ENCODE measurements around the gene CDH16.

DNA sequence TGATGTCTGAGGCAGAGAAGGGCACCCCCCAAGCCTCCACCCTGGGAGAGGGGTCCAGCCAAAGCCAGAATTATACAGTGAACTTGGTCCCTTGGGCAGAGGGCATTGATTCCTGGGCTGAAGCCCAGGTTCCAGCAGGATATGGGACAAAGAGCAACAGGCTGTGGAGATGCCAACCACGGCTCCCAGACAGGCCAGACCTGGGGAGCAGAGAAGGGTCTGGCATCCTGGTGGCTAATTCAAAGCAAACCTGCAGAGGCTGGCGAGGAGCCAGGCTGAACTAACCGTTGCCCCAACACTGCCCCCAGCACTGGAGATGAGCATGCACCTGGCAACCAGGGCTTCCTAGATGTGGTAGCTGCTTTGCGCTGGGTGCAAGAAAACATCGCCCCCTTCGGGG lies 45.4 kb upstream of the CDH16 start:
- TF ChIP-seq, protein P1, sequence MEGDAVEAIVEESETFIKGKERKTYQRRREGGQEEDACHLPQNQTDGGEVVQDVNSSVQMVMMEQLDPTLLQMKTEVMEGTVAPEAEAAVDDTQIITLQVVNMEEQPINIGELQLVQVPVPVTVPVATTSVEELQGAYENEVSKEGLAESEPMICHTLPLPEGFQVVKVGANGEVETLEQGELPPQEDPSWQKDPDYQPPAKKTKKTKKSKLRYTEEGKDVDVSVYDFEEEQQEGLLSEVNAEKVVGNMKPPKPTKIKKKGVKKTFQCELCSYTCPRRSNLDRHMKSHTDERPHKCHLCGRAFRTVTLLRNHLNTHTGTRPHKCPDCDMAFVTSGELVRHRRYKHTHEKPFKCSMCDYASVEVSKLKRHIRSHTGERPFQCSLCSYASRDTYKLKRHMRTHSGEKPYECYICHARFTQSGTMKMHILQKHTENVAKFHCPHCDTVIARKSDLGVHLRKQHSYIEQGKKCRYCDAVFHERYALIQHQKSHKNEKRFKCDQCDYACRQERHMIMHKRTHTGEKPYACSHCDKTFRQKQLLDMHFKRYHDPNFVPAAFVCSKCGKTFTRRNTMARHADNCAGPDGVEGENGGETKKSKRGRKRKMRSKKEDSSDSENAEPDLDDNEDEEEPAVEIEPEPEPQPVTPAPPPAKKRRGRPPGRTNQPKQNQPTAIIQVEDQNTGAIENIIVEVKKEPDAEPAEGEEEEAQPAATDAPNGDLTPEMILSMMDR (IDR thresholded peaks at IDR 0.05; ENCODE audit: insufficient read depth, low read length) = no peak
- TF ChIP-seq, protein P2, sequence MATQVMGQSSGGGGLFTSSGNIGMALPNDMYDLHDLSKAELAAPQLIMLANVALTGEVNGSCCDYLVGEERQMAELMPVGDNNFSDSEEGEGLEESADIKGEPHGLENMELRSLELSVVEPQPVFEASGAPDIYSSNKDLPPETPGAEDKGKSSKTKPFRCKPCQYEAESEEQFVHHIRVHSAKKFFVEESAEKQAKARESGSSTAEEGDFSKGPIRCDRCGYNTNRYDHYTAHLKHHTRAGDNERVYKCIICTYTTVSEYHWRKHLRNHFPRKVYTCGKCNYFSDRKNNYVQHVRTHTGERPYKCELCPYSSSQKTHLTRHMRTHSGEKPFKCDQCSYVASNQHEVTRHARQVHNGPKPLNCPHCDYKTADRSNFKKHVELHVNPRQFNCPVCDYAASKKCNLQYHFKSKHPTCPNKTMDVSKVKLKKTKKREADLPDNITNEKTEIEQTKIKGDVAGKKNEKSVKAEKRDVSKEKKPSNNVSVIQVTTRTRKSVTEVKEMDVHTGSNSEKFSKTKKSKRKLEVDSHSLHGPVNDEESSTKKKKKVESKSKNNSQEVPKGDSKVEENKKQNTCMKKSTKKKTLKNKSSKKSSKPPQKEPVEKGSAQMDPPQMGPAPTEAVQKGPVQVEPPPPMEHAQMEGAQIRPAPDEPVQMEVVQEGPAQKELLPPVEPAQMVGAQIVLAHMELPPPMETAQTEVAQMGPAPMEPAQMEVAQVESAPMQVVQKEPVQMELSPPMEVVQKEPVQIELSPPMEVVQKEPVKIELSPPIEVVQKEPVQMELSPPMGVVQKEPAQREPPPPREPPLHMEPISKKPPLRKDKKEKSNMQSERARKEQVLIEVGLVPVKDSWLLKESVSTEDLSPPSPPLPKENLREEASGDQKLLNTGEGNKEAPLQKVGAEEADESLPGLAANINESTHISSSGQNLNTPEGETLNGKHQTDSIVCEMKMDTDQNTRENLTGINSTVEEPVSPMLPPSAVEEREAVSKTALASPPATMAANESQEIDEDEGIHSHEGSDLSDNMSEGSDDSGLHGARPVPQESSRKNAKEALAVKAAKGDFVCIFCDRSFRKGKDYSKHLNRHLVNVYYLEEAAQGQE (IDR thresholded peaks at IDR 0.05; ENCODE audit: insufficient replicate concordance, low read depth) = no peak

Data from HL-60 (cell line).